Esophagus (tissue), 2 donors: ENCODE results near the gene BCL11B. TPM values are rescaled to one million over a fixed set of nuclear protein-coding genes. Genes with fewer than 3 reads are reported as not detected.

Source experiments
- H3K27ac ChIP-seq, 2 donors: one replicate each; pipeline ENCODE4 v1.5.1; 2013; ENCODE audit warnings: low read depth in 2 of 2, mild to moderate bottlenecking in 2 of 2, inconsistent platforms in 1 of 2, low read length in 1 of 2, moderate library complexity in 1 of 2
- H3K27me3 ChIP-seq, 2 donors: one replicate each; pipeline ENCODE4 v1.6.1; 2013; ENCODE audit warnings: low read length in 2 of 2, control low read depth in 1 of 2, mild to moderate bottlenecking in 1 of 2; ENCODE audit not compliant: insufficient read depth in 2 of 2, control insufficient read depth in 1 of 2
- H3K36me3 ChIP-seq, 2 donors: one replicate each; pipeline ENCODE4 v1.6.1; 2013; ENCODE audit warnings: low read length in 1 of 2; ENCODE audit not compliant: control insufficient read depth in 2 of 2, insufficient read depth in 2 of 2
- H3K4me1 ChIP-seq, 2 donors: one replicate each; pipeline ENCODE4 v1.6.1; 2013; ENCODE audit warnings: low read length in 1 of 2; ENCODE audit not compliant: control insufficient read depth in 2 of 2, insufficient read depth in 2 of 2
- H3K4me3 ChIP-seq, 2 donors: one replicate each; pipeline ENCODE4 v1.5.1; 2013; ENCODE audit warnings: low read length in 2 of 2, mild to moderate bottlenecking in 2 of 2, low read depth in 1 of 2, moderate library complexity in 1 of 2
- H3K9me3 ChIP-seq, 2 donors: one replicate each; pipeline ENCODE4 v1.6.1; 2013; ENCODE audit warnings: mild to moderate bottlenecking in 2 of 2, low read depth in 1 of 2, low read length in 1 of 2, moderate library complexity in 1 of 2; ENCODE audit not compliant: control insufficient read depth in 2 of 2, insufficient read depth in 1 of 2
- WGBS, 2 donors: extraction: QIAGEN DNeasy Blood & Tissue Kit; methylation state at CpG; one replicate each; pipeline ENCODE4 v1.1.7; 2013; 5-methylcytosine and 5-hydroxymethylcytosine counted together
- polyA plus RNA-seq, 2 donors: library from polyadenylated mRNA; stranded (reverse); fragments of 200-250 nt; gene quantifications; one replicate each; pipeline ENCODE4 v1.2.3, GENCODE V29; 2013
- donor health status: healthy with polysubstance abuse.
- donor health status: Bipolar disorder and iron deficiency.

BCL11B gene
- polyA plus RNA-seq, 2 donors: 1.7 to 2.2 TPM

GRCh38 chr14:99129998-99130397, 142.0 kb downstream of the BCL11B start:
- H3K36me3 ChIP-seq: no peaks in the 10 kb centered on the region
- WGBS, 2 donors: 89% methylated on average over 15 of the region's 15 CpGs

GRCh38 chr14:99129211-99129696, 142.7 kb downstream of the BCL11B start:
- Histone ChIP-seq H3K9me3 (no peaks in the 10 kb centered on the region), H3K4me1 (peaks cover 0 to 4% of the 10 kb centered on the region in 2 donors), H3K27me3 (no peaks in the 10 kb centered on the region), H3K27ac (no peak overlapping the region), H3K36me3 (no peaks in the 10 kb centered on the region), H3K4me3 (no peak overlapping the region)
- 74 to 79% methylated on average over 12 of the region's 12 CpGs for WGBS, 2 donors

More at GRCh38 chr14:99129998-99130397, 142.0 kb downstream of the BCL11B start:
- Histone ChIP-seq H3K4me3 (no peak overlapping the region), H3K9me3 (no peaks in the 10 kb centered on the region), H3K27me3 (no peaks in the 10 kb centered on the region), H3K4me1 (peaks cover 0 to 4% of the 10 kb centered on the region in 2 donors), H3K27ac (no peak overlapping the region)

DNA sequence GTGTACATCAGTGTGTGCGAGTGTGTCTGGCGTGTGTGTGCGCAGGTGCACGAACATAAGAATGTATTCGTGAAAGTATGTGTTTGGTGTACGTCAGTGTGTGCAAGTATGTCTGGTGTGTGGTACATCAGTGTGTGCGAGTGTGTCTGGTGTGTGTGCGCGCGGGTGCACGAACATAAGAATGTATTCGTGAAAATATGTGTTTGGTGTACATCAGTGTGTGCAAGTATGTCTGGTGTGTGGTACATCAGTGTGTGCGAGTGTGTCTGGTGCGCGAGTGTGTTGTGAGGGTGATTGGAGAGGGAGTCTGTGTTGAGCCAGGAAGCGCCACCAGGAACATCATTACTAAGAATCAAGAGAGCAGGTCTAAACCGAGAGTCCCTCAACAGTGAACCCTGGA, 143.8 kb downstream of the BCL11B start:
- no peaks in the 10 kb centered on the region for H3K36me3 ChIP-seq
- H3K4me1 ChIP-seq: no peaks in the 10 kb centered on the region
- H3K27me3 ChIP-seq: no peaks in the 10 kb centered on the region
- 78 to 81% methylated on average over 17 of the region's 17 CpGs for WGBS, 2 donors
- H3K9me3 ChIP-seq: no peaks in the 10 kb centered on the region
- H3K4me3 ChIP-seq: no peak overlapping the region
- no peak overlapping the region for H3K27ac ChIP-seq

GRCh38 chr14:99127651-99128167, 144.3 kb downstream of the BCL11B start:
- Histone ChIP-seq H3K27ac (no peak overlapping the region), H3K36me3 (no peaks in the 10 kb centered on the region), H3K4me3 (no peak overlapping the region), H3K9me3 (no peaks in the 10 kb centered on the region), H3K4me1 (no peaks in the 10 kb centered on the region), H3K27me3 (no peaks in the 10 kb centered on the region)
- 24 to 33% methylated on average over 9 of the region's 9 CpGs for WGBS, 2 donors

GRCh38 chr14:99125616-99126431, 146.2 kb downstream of the BCL11B start:
- Histone ChIP-seq H3K9me3 (no peaks in the 10 kb centered on the region), H3K27ac (no peak overlapping the region), H3K4me3 (no peak overlapping the region), H3K36me3 (no peaks in the 10 kb centered on the region), H3K27me3 (no peaks in the 10 kb centered on the region), H3K4me1 (no peaks in the 10 kb centered on the region)
- 71% methylated on average over 4 of the region's 4 CpGs for whole genome bisulfite sequencing, 2 donors

GRCh38 chr14:99125113-99125512, 146.9 kb downstream of the BCL11B start:
- H3K36me3 ChIP-seq: no peaks in the 10 kb centered on the region
- H3K4me1 ChIP-seq: no peaks in the 10 kb centered on the region
- 88 to 90% methylated on average over 10 of the region's 10 CpGs for WGBS, 2 donors
- no peak overlapping the region for H3K4me3 ChIP-seq
- H3K27me3 ChIP-seq: no peaks in the 10 kb centered on the region
- H3K9me3 ChIP-seq: no peaks in the 10 kb centered on the region
- H3K27ac ChIP-seq: no peak overlapping the region

GRCh38 chr14:99124482-99125105, 147.4 kb downstream of the BCL11B start:
- Histone ChIP-seq H3K4me1 (no peaks in the 10 kb centered on the region), H3K9me3 (no peaks in the 10 kb centered on the region), H3K4me3 (no peak overlapping the region), H3K36me3 (no peaks in the 10 kb centered on the region), H3K27ac (no peak overlapping the region), H3K27me3 (no peaks in the 10 kb centered on the region)
- 92% methylated on average over 10 of the region's 10 CpGs for WGBS, 2 donors

GRCh38 chr14:99123208-99123870, 148.7 kb downstream of the BCL11B start:
- no peak overlapping the region for H3K27ac ChIP-seq
- no peaks in the 10 kb centered on the region for H3K4me1 ChIP-seq
- H3K36me3 ChIP-seq: no peaks in the 10 kb centered on the region
- 88 to 92% methylated on average over 9 of the region's 9 CpGs for WGBS, 2 donors
- H3K27me3 ChIP-seq: no peaks in the 10 kb centered on the region
- no peak overlapping the region for H3K4me3 ChIP-seq
- H3K9me3 ChIP-seq: no peaks in the 10 kb centered on the region

DNA sequence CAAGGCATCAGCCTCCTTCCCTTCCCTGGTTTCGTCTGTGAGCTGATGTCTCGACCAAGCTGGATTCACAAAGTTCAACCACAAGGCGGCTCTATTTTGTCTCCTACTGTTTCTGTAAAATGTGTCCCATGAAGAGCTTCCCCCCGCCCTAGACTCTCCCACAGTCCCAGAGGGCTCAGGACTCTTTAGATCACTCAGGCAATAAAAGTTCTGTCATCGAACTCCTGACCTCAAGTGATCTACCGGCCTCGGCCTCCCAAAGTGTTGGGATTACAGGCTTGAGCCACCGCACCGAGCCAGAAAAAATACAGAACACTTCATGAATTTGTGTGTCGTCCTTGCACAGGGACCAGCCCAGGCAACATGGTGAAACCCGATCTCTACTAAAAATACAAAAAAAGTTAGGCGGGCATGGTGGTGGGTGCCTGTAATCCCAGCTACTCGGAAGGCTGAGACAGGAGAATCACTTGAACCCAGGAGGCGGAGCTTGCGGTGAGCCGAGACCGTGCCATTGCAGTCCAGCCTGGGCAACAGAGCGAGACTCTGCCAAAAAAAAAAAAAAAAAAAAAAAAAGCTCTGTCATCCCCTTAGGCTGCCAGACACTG, 149.4 kb downstream of the BCL11B start:
- WGBS, 2 donors: 86% methylated on average over 18 of the region's 18 CpGs
- Histone ChIP-seq H3K4me1 (no peaks in the 10 kb centered on the region), H3K36me3 (no peaks in the 10 kb centered on the region), H3K9me3 (no peaks in the 10 kb centered on the region), H3K4me3 (no peak overlapping the region), H3K27me3 (no peaks in the 10 kb centered on the region), H3K27ac (no peak overlapping the region)
